C4-2B (cell line): Measurements from ENCODE around the gene ACCSL.

ENCODE experiments used
- H3K27ac ChIP-seq: fragments of 450-650 bp; 2 replicates; pipeline ENCODE4 v1.5.1; 2017
- ZFX ChIP-seq: fragments of 450-650 bp; IDR thresholded peaks from 2 replicates; pipeline ENCODE4 v1.6.1; 2017
- TF ChIP-seq, protein P1 (sequence below): fragments of 450-650 bp; conservative IDR thresholded peaks from 2 replicates; pipeline ENCODE4 v1.5.1; 2017; ENCODE audit warnings: mild to moderate bottlenecking

ACCSL gene

DNA sequence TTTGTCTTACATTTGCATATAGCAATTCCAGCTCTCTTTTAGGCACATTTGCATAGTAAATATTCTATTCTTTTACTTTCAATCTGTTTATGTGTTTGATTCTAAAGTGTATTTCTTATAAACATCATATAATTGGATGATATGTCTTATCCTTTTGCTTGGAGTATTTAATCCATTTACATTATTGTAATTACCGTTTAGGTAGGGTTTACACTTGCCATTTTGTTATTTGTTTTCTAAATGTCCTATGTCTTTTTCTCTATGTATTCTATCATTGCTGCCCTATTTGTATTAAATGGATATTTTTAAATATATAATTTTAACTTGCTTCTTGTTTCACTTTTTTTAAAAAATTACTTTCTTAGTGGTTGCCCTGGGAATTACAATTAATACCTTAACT is 22.8 kb upstream of the ACCSL start:
- H3K27ac ChIP-seq: no peak overlapping the region
- no peak for TF ChIP-seq ZFX
- TF ChIP-seq, protein P1, sequence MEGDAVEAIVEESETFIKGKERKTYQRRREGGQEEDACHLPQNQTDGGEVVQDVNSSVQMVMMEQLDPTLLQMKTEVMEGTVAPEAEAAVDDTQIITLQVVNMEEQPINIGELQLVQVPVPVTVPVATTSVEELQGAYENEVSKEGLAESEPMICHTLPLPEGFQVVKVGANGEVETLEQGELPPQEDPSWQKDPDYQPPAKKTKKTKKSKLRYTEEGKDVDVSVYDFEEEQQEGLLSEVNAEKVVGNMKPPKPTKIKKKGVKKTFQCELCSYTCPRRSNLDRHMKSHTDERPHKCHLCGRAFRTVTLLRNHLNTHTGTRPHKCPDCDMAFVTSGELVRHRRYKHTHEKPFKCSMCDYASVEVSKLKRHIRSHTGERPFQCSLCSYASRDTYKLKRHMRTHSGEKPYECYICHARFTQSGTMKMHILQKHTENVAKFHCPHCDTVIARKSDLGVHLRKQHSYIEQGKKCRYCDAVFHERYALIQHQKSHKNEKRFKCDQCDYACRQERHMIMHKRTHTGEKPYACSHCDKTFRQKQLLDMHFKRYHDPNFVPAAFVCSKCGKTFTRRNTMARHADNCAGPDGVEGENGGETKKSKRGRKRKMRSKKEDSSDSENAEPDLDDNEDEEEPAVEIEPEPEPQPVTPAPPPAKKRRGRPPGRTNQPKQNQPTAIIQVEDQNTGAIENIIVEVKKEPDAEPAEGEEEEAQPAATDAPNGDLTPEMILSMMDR: no peak

DNA sequence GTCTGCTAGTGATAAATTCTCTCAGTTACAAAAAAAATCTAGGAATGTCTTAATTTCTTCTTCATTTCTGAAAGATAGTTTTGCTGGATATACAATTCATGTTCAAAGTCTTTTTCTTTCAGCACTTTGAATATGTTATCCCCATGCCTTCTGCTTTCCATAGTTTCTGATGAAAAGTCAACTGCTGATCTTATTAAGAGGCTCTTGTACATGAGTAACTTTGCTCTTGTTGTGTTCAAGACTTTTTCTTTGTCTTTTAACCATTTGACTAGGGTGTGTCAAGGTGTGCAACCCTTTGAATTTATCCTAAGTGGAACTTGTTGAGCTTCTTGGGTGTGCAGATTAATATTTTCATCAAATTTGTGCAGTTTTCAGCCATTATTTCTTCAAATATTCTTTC is 22.1 kb upstream of the ACCSL start:
- TF ChIP-seq ZFX: no peak
- TF ChIP-seq, protein P1: no peak
- H3K27ac ChIP-seq: no peak overlapping the region

DNA sequence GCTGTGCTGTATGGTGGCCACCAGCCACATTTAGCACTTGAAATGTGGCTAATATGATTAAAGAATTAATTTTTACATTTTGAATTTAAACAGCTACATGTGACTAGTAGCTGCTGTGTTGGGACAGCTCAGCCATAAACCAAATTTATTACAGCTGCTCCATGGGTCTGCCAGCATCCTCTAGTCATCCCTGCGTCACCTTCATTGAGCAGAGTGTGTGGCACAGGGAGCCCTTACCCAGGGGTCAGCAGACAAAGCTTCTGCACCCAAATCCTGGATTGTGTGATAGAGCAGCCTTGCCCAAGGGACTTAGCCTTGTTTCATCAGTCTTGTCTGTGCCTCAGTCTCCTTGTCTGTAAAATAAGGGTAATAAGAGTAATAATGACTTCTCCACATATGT is 19.4 kb upstream of the ACCSL start:
- no peak for TF ChIP-seq ZFX
- TF ChIP-seq, protein P1: no peak
- H3K27ac ChIP-seq: no peak overlapping the region

DNA sequence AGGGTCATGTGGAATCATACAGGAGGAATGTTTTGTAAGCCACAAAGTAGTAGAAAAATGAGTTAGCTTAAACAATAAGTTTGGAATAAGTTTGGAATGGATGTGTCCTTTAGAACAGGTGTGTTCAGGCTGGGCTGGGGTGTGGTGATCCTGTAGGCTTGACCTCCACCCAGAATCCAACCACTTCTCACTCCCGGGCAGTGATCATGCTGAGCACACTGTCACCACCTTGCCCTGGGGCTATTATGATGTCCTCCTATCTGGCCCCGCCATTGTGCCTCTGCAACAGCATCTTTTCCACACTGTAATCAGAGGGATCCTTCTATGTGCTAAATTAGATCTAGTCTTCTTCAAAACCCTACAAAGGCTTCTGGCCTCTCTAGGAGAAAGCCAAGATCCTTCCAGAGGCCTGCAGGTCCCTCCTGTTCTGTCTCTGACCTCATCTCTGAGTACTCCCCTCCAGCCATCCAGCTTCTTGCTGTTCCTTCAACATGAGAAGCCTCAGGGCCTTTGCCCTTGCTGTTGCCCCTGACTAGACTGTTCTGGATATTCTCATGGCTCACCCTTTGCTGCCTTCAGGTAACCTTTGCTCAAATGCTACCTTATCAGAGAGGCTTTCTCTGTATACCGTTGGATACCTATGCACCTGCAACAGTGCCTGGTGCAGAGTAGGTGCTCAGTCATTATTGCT is 18.8 kb upstream of the ACCSL start:
- no peak overlapping the region for H3K27ac ChIP-seq
- TF ChIP-seq, protein P1: no peak
- no peak for TF ChIP-seq ZFX

DNA sequence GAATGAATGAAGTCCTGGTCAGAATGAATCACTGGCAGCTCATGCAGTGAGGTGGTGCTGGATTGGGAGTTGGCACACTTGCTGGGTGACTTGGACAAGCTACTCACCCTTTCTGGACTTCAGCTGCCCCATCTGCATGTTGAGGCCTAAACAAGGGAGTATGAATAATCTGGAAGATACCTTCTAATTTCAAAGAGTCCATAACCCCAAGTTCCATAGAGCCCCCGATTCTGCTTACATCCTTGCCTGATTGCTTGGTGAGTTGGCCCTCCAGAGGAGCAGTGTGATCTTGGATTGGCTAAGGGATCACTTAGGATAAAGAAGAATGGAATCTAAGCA is 18.3 kb upstream of the ACCSL start:
- no peak for TF ChIP-seq ZFX
- TF ChIP-seq, protein P1: no peak

DNA sequence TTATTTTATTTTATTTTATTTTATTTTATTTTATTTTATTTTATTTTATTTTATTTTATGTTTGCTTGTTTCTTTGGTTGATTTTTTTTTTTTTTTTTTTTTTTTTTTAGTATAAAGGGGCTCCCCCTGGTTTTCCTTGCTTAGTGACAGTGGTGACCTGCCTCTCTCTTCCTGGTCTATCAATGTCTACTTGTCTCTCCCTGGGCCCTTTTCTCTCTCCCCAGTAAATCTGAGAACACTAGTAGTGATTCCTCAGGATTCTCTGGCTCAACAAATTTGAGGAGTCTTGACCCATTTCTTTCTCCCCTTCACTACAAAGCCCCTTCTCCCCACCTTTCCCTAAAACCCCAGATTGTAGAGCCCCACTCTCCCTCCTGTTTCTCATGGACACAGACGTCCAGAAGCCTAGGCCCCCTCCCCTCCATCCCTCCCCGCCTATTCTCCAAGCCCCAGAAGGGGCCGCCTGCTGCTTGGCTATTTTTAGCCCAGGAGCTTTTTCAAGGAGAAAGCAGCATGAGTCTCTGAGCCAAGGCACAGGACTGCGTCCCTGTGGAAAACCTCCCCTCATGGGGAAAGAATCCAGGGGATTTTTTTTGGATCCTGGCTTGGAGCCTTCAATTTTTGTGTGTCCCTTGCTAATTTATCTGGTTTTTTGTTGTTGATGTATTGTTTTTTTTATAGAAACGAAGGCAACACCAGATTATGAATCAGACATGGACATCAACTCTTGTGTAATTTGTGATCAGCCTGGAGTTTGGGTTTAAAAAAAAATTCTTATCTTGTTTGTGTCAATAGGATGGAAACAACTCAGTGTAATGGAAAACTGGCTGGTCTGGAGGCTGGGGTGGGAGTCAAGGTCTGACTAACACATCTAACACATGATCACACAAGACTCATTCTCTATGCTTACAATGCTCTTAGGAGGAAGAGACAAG is 17.5 kb upstream of the ACCSL start:
- TF ChIP-seq, protein P1: no peak
- no peak for TF ChIP-seq ZFX
- no peak overlapping the region for H3K27ac ChIP-seq

More for the DNA sequence above, 18.3 kb upstream of the ACCSL start:
- H3K27ac ChIP-seq: no peak overlapping the region

DNA sequence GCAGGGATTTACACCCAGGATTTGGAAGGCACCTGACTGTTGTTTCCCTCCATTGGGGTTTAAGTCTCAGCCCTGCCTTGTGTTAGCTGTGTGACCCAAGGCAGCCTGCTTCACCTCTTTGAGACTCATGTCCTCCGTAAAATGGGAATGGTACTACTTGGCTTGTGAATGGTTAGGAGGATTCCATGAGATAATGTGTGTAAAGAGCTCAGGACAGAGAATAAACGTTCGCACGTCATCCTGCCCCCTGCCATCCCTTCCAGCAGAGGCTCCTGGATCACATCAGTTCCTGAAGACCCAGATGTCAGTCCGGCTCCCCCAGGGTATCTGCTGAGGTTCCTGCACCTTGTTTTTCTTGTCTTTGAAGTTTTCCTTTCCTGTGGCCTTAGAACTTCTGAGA is 16.8 kb upstream of the ACCSL start:
- TF ChIP-seq ZFX: no peak
- TF ChIP-seq, protein P1: no peak
- no peak overlapping the region for H3K27ac ChIP-seq
